WERI-Rb-1 (cell line): ENCODE data around the gene NR2C2AP.
A peak's percentile ranks its signal among the peaks of the same experiment; 100 is the strongest.
"Not testable (repeated sequence)": the region's sequence is repeated elsewhere in the genome, so short reads cannot be mapped to it uniquely, and the experiment has no call there.

ENCODE experiments used
- DNase-seq: peaks from one replicate; pipeline ENCODE4 v3.0.0-alpha.2; 2020
- H3K27ac ChIP-seq: fragments of 250-450 bp; sonication (Bioruptor Pico); 2 replicates; pipeline ENCODE4 v1.5.1; 2020; ENCODE audit warnings: mild to moderate bottlenecking, moderate library complexity
- H3K27me3 ChIP-seq: fragments of 250-450 bp; sonication (Bioruptor Pico); 2 replicates; pipeline ENCODE4 v1.5.1; 2021; ENCODE audit warnings: mild to moderate bottlenecking, low read depth, moderate library complexity; ENCODE audit not compliant: insufficient read depth, severe bottlenecking
- H3K36me3 ChIP-seq: fragments of 250-450 bp; sonication (Bioruptor Pico); 2 replicates; pipeline ENCODE4 v1.5.1; 2020; ENCODE audit warnings: mild to moderate bottlenecking, moderate library complexity
- H3K4me3 ChIP-seq: 2 replicates; pipeline ENCODE4 v1.5.1; 2011; ENCODE audit warnings: low read depth, mild to moderate bottlenecking, control low read depth, low read length
- H3K9me3 ChIP-seq: fragments of 250-450 bp; sonication (Bioruptor Pico); 2 replicates; pipeline ENCODE4 v1.5.1; 2021; ENCODE audit warnings: mild to moderate bottlenecking, moderate library complexity; ENCODE audit not compliant: severe bottlenecking
- TF ChIP-seq, protein P1 (sequence below): IDR thresholded peaks from 2 replicates; pipeline ENCODE4 v1.5.1; 2011; ENCODE audit warnings: low read depth, mild to moderate bottlenecking, control low read depth, inconsistent platforms, low read length

The NR2C2AP gene

DNA sequence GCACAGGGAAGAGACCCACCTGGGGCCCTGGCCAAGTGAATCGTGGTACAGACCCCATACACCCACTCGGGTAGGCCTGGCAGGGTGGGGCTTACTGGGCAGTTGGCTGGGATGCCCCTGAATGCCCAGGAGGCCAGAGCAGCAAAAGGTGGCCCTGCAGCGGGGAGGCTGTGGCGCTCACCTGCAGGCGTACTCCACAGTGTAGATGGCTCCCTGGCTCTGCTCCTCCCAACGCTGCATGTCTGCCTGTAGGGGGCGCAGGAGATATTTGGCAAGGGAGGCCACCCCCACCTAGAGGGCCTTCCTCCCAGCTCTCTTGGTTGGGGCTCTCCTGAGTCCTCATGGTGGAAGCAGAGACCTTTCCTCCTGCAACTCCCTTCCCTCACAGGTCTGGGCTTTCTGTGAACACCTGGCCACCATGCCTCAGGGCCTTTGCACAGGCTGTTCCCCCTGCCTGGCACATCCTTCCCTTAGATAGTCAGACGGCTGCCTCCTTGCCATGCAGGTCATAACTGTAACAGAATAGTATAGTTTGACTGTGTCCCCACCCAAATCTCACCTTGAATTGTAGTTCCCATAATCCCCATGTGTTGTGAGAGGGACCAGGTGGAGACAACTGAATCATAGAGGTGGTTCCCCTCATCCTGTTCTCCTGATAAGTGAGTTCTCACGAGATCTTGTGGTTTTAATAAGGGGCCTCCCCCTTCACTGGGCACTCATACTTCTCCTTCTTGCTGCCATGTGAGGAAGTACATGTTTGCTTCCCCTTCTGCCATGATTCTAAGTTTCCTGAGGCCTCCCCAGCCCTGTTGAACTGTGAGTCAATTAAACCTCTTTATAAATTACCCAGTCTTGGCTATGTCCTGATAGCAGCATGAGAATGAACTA is 17.1 kb downstream of the NR2C2AP start:
- H3K36me3 ChIP-seq, result peaks cover 10% of the 10 kb centered on the region
- DNase-seq, result peak; percentile 88
- no peaks in the 10 kb centered on the region for H3K27me3 ChIP-seq
- no peak overlapping the region for H3K4me3 ChIP-seq
- H3K9me3 ChIP-seq, result no peaks in the 10 kb centered on the region
- peak overlapping the region; percentile 2; the same call in 1 of the 2 replicates for H3K27ac ChIP-seq
- TF ChIP-seq, protein P1, sequence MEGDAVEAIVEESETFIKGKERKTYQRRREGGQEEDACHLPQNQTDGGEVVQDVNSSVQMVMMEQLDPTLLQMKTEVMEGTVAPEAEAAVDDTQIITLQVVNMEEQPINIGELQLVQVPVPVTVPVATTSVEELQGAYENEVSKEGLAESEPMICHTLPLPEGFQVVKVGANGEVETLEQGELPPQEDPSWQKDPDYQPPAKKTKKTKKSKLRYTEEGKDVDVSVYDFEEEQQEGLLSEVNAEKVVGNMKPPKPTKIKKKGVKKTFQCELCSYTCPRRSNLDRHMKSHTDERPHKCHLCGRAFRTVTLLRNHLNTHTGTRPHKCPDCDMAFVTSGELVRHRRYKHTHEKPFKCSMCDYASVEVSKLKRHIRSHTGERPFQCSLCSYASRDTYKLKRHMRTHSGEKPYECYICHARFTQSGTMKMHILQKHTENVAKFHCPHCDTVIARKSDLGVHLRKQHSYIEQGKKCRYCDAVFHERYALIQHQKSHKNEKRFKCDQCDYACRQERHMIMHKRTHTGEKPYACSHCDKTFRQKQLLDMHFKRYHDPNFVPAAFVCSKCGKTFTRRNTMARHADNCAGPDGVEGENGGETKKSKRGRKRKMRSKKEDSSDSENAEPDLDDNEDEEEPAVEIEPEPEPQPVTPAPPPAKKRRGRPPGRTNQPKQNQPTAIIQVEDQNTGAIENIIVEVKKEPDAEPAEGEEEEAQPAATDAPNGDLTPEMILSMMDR, result peak; percentile 95

DNA sequence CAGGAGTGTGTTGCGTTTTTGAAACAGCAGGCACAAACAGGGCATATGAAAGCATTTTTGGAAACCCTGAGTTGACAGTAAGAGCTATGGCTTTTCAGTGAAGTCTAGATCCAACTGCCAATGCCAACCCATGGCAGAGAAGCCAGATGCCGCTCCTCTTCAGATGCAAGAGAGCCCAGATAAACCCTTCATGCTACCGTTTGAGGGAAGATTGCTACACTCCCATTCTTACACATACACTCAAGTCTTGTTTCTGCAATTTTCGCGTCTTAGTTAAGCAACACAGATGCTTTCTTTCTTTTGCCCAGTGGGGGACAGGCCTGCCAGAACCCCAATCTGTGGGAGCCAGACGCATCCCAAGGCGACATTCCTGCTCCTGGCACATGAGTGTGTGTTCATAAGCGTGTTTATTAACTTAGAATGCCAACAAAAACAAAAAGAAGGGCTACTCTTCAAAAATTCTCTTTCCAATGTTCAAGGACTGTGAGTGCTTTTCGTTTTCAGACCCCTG is 21.7 kb downstream of the NR2C2AP start:
- Histone ChIP-seq H3K27me3 (no peaks in the 10 kb centered on the region), H3K9me3 (no peaks in the 10 kb centered on the region), H3K4me3 (no peak overlapping the region), H3K36me3 (peaks cover 14% of the 10 kb centered on the region), H3K27ac (no peak overlapping the region)
- TF ChIP-seq, protein P1, result no peak
- no peak for DNase-seq

DNA sequence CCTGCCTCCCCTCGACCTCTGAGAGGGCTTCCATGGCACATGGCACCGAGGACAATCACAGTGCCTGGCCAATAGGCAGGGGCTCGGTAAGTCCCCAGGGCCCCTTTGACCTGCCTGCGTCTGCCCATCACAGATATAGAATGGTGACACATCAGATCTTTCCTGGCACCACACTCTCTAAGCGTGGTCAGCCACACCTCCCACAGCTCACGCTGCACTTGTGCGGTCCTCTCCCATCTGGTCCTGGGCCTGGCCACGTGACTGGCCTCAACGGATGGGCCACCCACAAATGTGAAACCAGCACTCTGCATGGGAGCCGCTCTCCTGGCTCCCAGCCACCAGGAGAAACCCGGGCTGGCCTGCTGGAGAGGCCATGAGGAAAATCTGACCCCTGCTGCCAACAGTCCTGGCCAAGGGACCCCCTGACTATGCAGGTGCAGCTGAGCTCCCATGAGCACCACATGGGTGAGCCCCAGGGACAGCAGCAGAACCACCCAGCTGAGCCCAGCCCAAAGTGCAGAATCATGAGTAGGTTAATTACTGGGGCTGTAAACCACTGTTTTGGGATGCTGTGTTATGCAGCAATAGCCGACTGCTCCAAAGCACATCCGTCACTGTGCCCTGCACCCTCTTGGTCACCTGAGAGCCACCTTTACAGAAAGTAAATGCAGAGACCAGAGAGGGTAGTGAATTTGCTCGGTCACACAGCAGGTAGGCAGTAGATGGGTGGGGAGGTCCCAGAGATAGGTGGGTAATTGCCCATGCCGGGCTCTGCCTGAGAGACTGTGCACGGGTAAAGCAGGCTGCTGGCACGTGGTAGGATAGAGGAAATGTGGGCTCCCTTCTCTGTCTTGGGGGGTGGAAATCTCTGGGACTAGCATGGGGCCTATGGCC is 23.4 kb downstream of the NR2C2AP start:
- Histone ChIP-seq H3K4me3 (no peak overlapping the region), H3K9me3 (no peaks in the 10 kb centered on the region), H3K27ac (no peak overlapping the region), H3K36me3 (peaks cover 3% of the 10 kb centered on the region), H3K27me3 (no peaks in the 10 kb centered on the region)
- no peak for DNase-seq
- TF ChIP-seq, protein P1, result no peak

DNA sequence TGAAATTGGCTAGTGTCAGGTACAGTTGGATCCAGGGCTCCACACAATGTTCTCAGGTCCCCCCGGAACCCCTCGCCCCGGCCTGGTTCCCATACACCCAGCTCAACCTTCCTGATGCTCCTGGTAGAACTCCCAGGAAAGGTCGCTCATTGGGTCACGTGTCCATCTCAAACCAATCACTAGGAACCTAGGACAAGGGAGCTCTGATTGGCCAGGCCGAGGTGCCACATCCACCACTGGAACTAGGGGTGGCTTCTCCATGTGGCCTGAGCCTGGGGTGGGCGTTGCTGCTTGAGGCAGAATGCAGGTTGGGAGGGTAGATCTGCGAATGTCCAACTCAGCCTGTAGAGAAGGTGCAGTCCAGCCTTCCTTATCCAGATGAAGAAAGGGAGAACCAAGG is 26.3 kb downstream of the NR2C2AP start:
- no peaks in the 10 kb centered on the region for H3K27me3 ChIP-seq
- TF ChIP-seq, protein P1, result no peak
- DNase-seq, result no peak
- H3K9me3 ChIP-seq, result no peaks in the 10 kb centered on the region
- no peak overlapping the region for H3K27ac ChIP-seq
- H3K36me3 ChIP-seq, result peaks cover 3% of the 10 kb centered on the region
- H3K4me3 ChIP-seq, result no peak overlapping the region

DNA sequence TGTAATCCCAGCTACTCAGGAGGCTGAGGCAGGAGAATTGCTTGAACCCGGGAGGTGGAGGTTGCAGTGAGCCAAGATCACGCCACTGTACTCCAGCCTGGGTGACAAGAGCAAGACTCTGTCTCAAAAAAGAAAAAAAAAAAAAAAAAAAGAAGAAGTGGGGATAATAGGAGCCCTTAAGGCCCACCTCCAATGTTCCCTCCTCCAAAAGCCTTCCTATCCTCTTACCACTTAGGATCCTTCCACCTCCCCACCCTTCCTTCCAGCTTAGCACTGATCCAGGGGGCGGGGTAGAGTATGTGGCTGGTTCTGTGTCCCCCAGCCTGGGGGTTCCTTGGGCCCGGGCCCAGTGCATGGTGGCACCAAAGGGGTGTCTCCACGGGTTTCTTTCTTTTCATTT is 30.0 kb downstream of the NR2C2AP start:
- not testable (repeated sequence) for DNase-seq, H3K27ac ChIP-seq, H3K4me3 ChIP-seq, H3K36me3 ChIP-seq, H3K9me3 ChIP-seq, H3K27me3 ChIP-seq
